Parathyroid adenoma (tissue), 2 donors: ENCODE results near the gene APLP2.

Experiments used
- H2AFZ ChIP-seq: fragments of 300-600 bp; sonication (generic); one replicate; pipeline ENCODE4 v1.7.0; 2017; ENCODE audit warnings: antibody characterized with exemption, mild to moderate bottlenecking
- H3K27ac ChIP-seq: fragments of 300-600 bp; sonication (generic); one replicate; pipeline ENCODE4 v1.7.0; 2017
- H3K27me3 ChIP-seq: fragments of 300-600 bp; sonication (generic); one replicate; pipeline ENCODE4 v1.7.0; 2017; ENCODE audit warnings: low read length; ENCODE audit not compliant: control insufficient read depth, insufficient read depth
- H3K36me3 ChIP-seq: fragments of 300-600 bp; sonication (generic); one replicate; pipeline ENCODE4 v1.7.0; 2017; ENCODE audit warnings: low read length; ENCODE audit not compliant: control insufficient read depth, insufficient read depth
- H3K4me1 ChIP-seq: fragments of 300-600 bp; sonication (generic); one replicate; pipeline ENCODE4 v1.7.0; 2017; ENCODE audit warnings: control low read depth
- H3K4me2 ChIP-seq: fragments of 300-600 bp; sonication (generic); one replicate; pipeline ENCODE4 v1.7.0; 2017; ENCODE audit warnings: low read length
- H3K4me3 ChIP-seq: fragments of 300-600 bp; sonication (generic); one replicate; pipeline ENCODE4 v1.7.0; 2017; ENCODE audit warnings: low read depth, low read length
- H3K79me2 ChIP-seq: fragments of 300-600 bp; sonication (generic); one replicate; pipeline ENCODE4 v1.7.0; 2017; ENCODE audit warnings: control low read depth
- H3K9ac ChIP-seq: fragments of 300-600 bp; sonication (generic); one replicate; pipeline ENCODE4 v1.7.0; 2017; ENCODE audit warnings: mild to moderate bottlenecking
- H3K9me3 ChIP-seq: fragments of 300-600 bp; sonication (generic); one replicate; pipeline ENCODE4 v1.7.0; 2017; ENCODE audit warnings: low read length; ENCODE audit not compliant: control insufficient read depth
- TF ChIP-seq, protein P1 (sequence below): fragments of 300-600 bp; sonication (generic); IDR thresholded peaks from one replicate; pipeline ENCODE4 v1.7.0; 2017; ENCODE audit warnings: antibody characterized with exemption, mild to moderate bottlenecking
- donor health status: primary hyperparathyroidism.

The APLP2 gene

DNA sequence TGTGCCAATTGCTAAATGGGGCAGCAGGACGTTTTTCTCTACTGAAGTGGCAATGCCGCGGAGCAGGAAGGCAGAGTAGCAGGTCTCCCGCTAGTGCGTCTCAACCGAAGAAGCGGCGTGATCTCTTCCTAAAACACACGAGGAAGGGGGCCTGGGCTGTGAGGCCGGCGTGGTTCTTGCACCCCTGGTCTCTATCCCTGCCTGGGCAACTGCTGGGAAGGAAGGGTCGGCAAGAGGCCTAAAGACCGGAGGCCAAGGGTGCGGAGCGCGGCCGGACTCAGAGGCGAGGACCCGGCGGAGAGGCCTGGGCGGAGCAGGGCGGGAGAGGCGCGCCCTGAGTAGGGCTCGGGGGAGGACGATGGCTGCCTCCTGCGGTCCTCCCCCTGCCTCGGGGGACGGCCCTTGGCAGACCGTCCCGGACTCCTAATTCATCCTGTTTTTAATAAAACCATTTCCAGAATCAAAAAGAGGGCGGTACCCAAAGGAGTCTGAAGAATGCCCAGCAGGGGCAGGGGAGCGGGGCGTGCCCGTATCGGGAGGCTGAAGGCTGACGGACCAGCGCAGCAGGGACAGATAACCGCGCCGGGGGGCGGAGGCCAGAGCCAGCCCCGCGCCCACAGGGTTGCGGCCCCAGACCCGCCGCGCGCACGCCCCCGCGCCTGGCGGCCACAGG, 572 bp upstream of the APLP2 start:
- peak overlapping the region; percentile 92 for H3K27ac ChIP-seq
- TF ChIP-seq, protein P1, sequence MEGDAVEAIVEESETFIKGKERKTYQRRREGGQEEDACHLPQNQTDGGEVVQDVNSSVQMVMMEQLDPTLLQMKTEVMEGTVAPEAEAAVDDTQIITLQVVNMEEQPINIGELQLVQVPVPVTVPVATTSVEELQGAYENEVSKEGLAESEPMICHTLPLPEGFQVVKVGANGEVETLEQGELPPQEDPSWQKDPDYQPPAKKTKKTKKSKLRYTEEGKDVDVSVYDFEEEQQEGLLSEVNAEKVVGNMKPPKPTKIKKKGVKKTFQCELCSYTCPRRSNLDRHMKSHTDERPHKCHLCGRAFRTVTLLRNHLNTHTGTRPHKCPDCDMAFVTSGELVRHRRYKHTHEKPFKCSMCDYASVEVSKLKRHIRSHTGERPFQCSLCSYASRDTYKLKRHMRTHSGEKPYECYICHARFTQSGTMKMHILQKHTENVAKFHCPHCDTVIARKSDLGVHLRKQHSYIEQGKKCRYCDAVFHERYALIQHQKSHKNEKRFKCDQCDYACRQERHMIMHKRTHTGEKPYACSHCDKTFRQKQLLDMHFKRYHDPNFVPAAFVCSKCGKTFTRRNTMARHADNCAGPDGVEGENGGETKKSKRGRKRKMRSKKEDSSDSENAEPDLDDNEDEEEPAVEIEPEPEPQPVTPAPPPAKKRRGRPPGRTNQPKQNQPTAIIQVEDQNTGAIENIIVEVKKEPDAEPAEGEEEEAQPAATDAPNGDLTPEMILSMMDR: no peak
- H3K4me2 ChIP-seq: peak overlapping the region; percentile 55
- peak overlapping the region; percentile 91 for H2AFZ ChIP-seq
- H3K36me3 ChIP-seq: no peaks in the 10 kb centered on the region
- H3K9ac ChIP-seq: peak overlapping the region; percentile 37
- no peaks in the 10 kb centered on the region for H3K4me1 ChIP-seq
- H3K27me3 ChIP-seq: no peaks in the 10 kb centered on the region
- H3K4me3 ChIP-seq: peak overlapping the region; percentile 48
- H3K79me2 ChIP-seq: no peaks in the 10 kb centered on the region
- no peaks in the 10 kb centered on the region for H3K9me3 ChIP-seq

DNA sequence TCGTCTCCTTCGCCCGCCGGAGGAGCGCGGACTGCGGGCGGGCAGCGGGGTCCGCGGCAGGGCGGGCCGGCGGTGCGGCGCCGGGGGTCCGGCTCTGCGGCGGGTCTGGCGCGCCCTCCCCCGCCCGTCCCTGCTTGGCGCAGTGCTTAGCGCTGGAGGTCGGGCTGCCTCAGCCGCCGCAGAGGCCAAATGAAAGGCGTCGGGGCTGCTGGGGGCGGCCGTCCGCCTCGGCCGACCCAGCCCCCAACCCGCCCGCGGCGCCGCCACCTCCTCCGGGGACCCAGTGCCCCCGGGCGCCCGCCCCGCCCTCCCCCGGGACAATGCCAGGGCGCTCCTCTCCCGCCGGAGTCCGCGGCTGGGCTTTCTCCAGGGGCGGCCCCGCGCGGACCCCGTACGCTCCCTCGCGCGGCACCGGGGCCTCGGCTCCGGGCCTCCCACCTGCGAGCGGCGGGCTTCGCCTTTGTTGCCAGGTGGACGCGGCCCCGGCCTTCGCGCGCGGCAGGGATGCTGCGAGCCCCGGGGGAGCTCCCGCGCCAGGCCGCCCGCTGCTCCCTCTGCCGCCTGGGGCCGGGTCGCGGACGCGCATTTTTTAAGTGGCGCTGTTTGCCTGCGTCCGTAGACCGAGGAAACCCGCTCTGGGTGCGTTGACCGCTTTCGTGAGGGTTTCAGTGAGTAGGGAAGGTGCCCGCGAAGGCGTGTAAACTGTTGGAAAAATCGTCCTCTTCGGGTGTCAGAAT, 583 bp downstream of the APLP2 start:
- H3K27me3 ChIP-seq: no peaks in the 10 kb centered on the region
- peaks cover 6% of the 10 kb centered on the region for H3K79me2 ChIP-seq
- H3K27ac ChIP-seq: peak overlapping the region; percentile 69
- no peak overlapping the region for H3K9ac ChIP-seq
- H3K9me3 ChIP-seq: no peaks in the 10 kb centered on the region
- H3K4me2 ChIP-seq: peak overlapping the region; percentile 61
- peak overlapping the region; percentile 50 for H3K4me3 ChIP-seq
- peak overlapping the region; percentile 69 for H2AFZ ChIP-seq
- no peaks in the 10 kb centered on the region for H3K4me1 ChIP-seq
- TF ChIP-seq, protein P1: no peak
- no peaks in the 10 kb centered on the region for H3K36me3 ChIP-seq

DNA sequence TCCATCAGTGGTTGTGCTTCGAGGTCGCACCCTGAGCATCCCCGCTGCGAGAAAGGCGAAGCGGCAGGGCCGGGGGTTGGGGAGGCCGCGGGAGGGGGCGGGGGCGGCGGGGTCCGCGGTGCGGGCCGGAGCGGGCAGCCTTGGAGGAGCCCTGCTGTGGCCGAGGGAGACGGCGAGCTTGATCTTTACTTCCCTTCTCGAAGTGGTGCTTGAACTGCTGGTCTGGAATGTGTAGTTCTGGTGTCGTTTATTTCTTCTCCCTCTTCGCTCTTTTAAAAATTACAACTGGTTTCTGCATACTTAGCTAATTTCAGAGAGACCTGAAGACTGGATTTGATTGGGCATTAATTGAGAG, 1.1 kb downstream of the APLP2 start:
- Histone ChIP-seq H3K79me2 (peaks cover 11% of the 10 kb centered on the region), H3K4me3 (peak overlapping the region; percentile 34), H3K4me1 (no peaks in the 10 kb centered on the region), H3K27ac (no peak overlapping the region), H3K36me3 (no peaks in the 10 kb centered on the region), H2AFZ (peak overlapping the region; percentile 58), H3K27me3 (no peaks in the 10 kb centered on the region), H3K4me2 (peak overlapping the region; percentile 49), H3K9ac (peak overlapping the region; percentile 19), H3K9me3 (no peaks in the 10 kb centered on the region)
- TF ChIP-seq, protein P1: no peak

DNA sequence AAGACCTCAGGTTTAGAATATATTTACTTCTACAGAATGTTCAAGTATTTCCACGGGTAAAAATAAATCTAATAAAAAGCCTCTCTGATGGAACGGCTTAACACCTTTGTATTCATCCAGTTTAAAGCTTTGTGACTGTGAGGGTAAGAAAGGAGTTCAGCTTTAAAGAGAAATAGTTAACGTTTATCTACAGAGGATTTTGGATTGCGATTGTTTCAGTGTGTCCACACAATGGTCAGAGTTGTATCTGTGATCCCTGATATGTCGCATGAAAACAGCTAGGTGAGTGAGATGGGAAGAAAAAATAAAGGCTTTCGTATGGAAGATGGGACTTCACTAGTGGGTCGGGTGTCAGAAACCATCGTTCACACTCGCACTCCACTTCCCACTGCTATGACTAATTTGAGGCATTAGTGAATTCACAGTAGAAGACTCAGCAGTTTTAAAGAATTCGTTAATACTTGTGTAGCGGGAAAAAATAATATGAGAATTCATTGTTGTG, 1.6 kb downstream of the APLP2 start:
- Histone ChIP-seq H3K79me2 (peaks cover 14% of the 10 kb centered on the region), H3K9ac (peak overlapping the region; percentile 19), H3K4me3 (peak overlapping the region; percentile 31), H3K4me2 (peak overlapping the region; percentile 49), H3K9me3 (no peaks in the 10 kb centered on the region), H3K27ac (no peak overlapping the region), H2AFZ (peak overlapping the region; percentile 22), H3K36me3 (no peaks in the 10 kb centered on the region), H3K4me1 (no peaks in the 10 kb centered on the region), H3K27me3 (no peaks in the 10 kb centered on the region)
- TF ChIP-seq, protein P1: no peak
